Mammary epithelial cell (primary cell): ENCODE measurements around the gene MYO15B.

Source experiments
- CTCF ChIP-seq, 2 donors: IDR thresholded peaks in 1 of 2; conservative IDR thresholded peaks in 1 of 2; 2 replicates each; pipeline ENCODE4 v1.5.1; 2011 to 2012; ENCODE audit warnings: inconsistent platforms in 2 of 2, low read length in 2 of 2, mild to moderate bottlenecking in 2 of 2, control low read depth in 1 of 2, low read depth in 1 of 2; ENCODE audit not compliant: insufficient read depth in 1 of 2; ENCODE audit errors: extremely low read depth in 1 of 2
- EZH2 ChIP-seq: IDR thresholded peaks from 2 replicates; pipeline ENCODE4 v1.6.1; 2012; ENCODE audit warnings: low read length, inconsistent platforms, borderline replicate concordance

- TF ChIP-seq EZH2 (no peak), CTCF (conservative IDR thresholded peaks at IDR 0.05 in 1 of 2, IDR thresholded peaks at IDR 0.05 in 1 of 2; ENCODE audit: extremely low read depth in 1 of 2, insufficient read depth in 1 of 2, low read depth in 1 of 2, low read length in 2 of 2) (no peak)
These were observed 25.5 kb upstream of the MYO15B start for GRCh38 chr17:75561927-75562603.
